Measurements from ENCODE around the gene NLRP8.
"Not testable (repeated sequence)": the region's sequence is repeated elsewhere in the genome, so short reads cannot be mapped to it uniquely, and the experiment has no call there.

NLRP8 gene

GRCh38 chr19:55935206-55935605 lies 12.4 kb upstream of the NLRP8 start:
- FAIRE-seq: no peak

GRCh38 chr19:55939206-55939605 lies 8.4 kb upstream of the NLRP8 start:
- DNase-seq (ENCODE audit: insufficient read length, low spot score): no peak
- FAIRE-seq: no peak
- TF ChIP-seq POLR2A (IDR thresholded peaks at IDR 0.05; ENCODE audit: low read depth, low read length): no peak

More at GRCh38 chr19:55935206-55935605, 12.4 kb upstream of the NLRP8 start:
- no peak for DNase-seq (ENCODE audit: insufficient read length, low spot score)
- no peak for TF ChIP-seq POLR2A (IDR thresholded peaks at IDR 0.05; ENCODE audit: low read depth, low read length)

GRCh38 chr19:55940306-55940705 lies 7.3 kb upstream of the NLRP8 start:
- DNase-seq (ENCODE audit: insufficient read length, low spot score) (no peak), FAIRE-seq (no peak)
- no peak for TF ChIP-seq POLR2A (IDR thresholded peaks at IDR 0.05; ENCODE audit: low read depth, low read length)

- DNase-seq (ENCODE audit: insufficient read length, low spot score); FAIRE-seq: not testable (repeated sequence)
Measured at GRCh38 chr19:55950566-55950965, 2.9 kb downstream of the NLRP8 start.

GRCh38 chr19:55956431-55956830 lies 8.8 kb downstream of the NLRP8 start:
- FAIRE-seq (no peak), DNase-seq (ENCODE audit: insufficient read length, low spot score) (no peak)
- no peak for TF ChIP-seq POLR2A (IDR thresholded peaks at IDR 0.05; ENCODE audit: low read depth, low read length)

- DNase-seq (ENCODE audit: insufficient read length, low spot score): peak; percentile 75
- no peak for TF ChIP-seq POLR2A (IDR thresholded peaks at IDR 0.05; ENCODE audit: low read depth, low read length)
- FAIRE-seq: no peak
Measured at GRCh38 chr19:55958356-55958755, 10.7 kb downstream of the NLRP8 start.

GRCh38 chr19:55959996-55960675 lies 12.5 kb downstream of the NLRP8 start:
- FAIRE-seq: no peak
- TF ChIP-seq POLR2A (IDR thresholded peaks at IDR 0.05; ENCODE audit: low read depth, low read length): no peak

GRCh38 chr19:55962186-55962585 lies 14.6 kb downstream of the NLRP8 start:
- DNase-seq (ENCODE audit: insufficient read length, low spot score): peak; percentile 91
- no peak for TF ChIP-seq POLR2A (IDR thresholded peaks at IDR 0.05; ENCODE audit: low read depth, low read length)
- peak; percentile 15 for FAIRE-seq

More at GRCh38 chr19:55959996-55960675, 12.5 kb downstream of the NLRP8 start:
- no peak for DNase-seq (ENCODE audit: insufficient read length, low spot score)

- TF ChIP-seq POLR2A (IDR thresholded peaks at IDR 0.05; ENCODE audit: low read depth, low read length): no peak
- FAIRE-seq (no peak), DNase-seq (ENCODE audit: insufficient read length, low spot score) (no peak)
Measured at GRCh38 chr19:55973982-55974381, 26.4 kb downstream of the NLRP8 start.

GRCh38 chr19:55980415-55980814 lies 32.8 kb downstream of the NLRP8 start:
- TF ChIP-seq POLR2A (IDR thresholded peaks at IDR 0.05; ENCODE audit: low read depth, low read length): no peak
- no peak for DNase-seq (ENCODE audit: insufficient read length, low spot score)
- no peak for FAIRE-seq

- FAIRE-seq (no peak), DNase-seq (ENCODE audit: insufficient read length, low spot score) (no peak)
- TF ChIP-seq POLR2A (IDR thresholded peaks at IDR 0.05; ENCODE audit: low read depth, low read length): no peak
Measured at GRCh38 chr19:55985254-55985653, 37.6 kb downstream of the NLRP8 start.

GRCh38 chr19:55986487-55986886 lies 38.9 kb downstream of the NLRP8 start, which contains the start of gene NLRP5:
TSS of gene NLRP5 (plus strand) at chr19:55986775.
- FAIRE-seq: no peak
- no peak for DNase-seq (ENCODE audit: insufficient read length, low spot score)
- TF ChIP-seq POLR2A (IDR thresholded peaks at IDR 0.05; ENCODE audit: low read depth, low read length): no peak

GRCh38 chr19:55990831-55991230 lies 43.2 kb downstream of the NLRP8 start:
- no peak for FAIRE-seq
- TF ChIP-seq POLR2A (IDR thresholded peaks at IDR 0.05; ENCODE audit: low read depth, low read length): no peak
- no peak for DNase-seq (ENCODE audit: insufficient read length, low spot score)

GRCh38 chr19:55993492-55993891 lies 45.9 kb downstream of the NLRP8 start:
- DNase-seq (ENCODE audit: insufficient read length, low spot score): no peak
- FAIRE-seq: no peak
- no peak for TF ChIP-seq POLR2A (IDR thresholded peaks at IDR 0.05; ENCODE audit: low read depth, low read length)

GRCh38 chr19:56014765-56015164 lies 67.1 kb downstream of the NLRP8 start:
- no peak for TF ChIP-seq POLR2A (IDR thresholded peaks at IDR 0.05; ENCODE audit: low read depth, low read length)
- FAIRE-seq (no peak), DNase-seq (ENCODE audit: insufficient read length, low spot score) (no peak)
